GM12864 (cell line): ENCODE measurements around the gene IQCK.

Source experiments
- DNase-seq: peaks from one replicate; pipeline ENCODE4 v3.0.0-alpha.2; 2011; ENCODE audit warnings: low read depth
- H3K4me3 ChIP-seq: 2 replicates; pipeline ENCODE4 v1.5.1; 2011; ENCODE audit warnings: mild to moderate bottlenecking, low read depth, low read length, control low read depth
- CTCF ChIP-seq: IDR thresholded peaks from 2 replicates; pipeline ENCODE4 v1.5.1; 2011; ENCODE audit warnings: low read depth, mild to moderate bottlenecking, moderate library complexity, low read length, control low read depth, inconsistent platforms; ENCODE audit errors: missing control alignments

IQCK gene

GRCh38 chr16:19690196-19690595 lies 27.9 kb upstream of the IQCK start:
- DNase-seq, result no peak
- TF ChIP-seq CTCF, result no peak
- H3K4me3 ChIP-seq, result no peak overlapping the region

GRCh38 chr16:19691161-19691711 lies 26.8 kb upstream of the IQCK start:
- H3K4me3 ChIP-seq, result no peak overlapping the region
- TF ChIP-seq CTCF, result no peak
- no peak for DNase-seq

- no peak for DNase-seq
- no peak for TF ChIP-seq CTCF
- no peak overlapping the region for H3K4me3 ChIP-seq
Observed at GRCh38 chr16:19694989-19695388, 23.1 kb upstream of the IQCK start.

GRCh38 chr16:19696328-19696727 lies 21.7 kb upstream of the IQCK start:
- no peak for TF ChIP-seq CTCF
- H3K4me3 ChIP-seq, result no peak overlapping the region
- DNase-seq, result no peak

GRCh38 chr16:19696961-19697360 lies 21.1 kb upstream of the IQCK start:
- DNase-seq, result no peak
- H3K4me3 ChIP-seq, result no peak overlapping the region

GRCh38 chr16:19697756-19698318 lies 20.2 kb upstream of the IQCK start:
- no peak overlapping the region for H3K4me3 ChIP-seq
- DNase-seq, result no peak
- TF ChIP-seq CTCF, result no peak

More at GRCh38 chr16:19696961-19697360, 21.1 kb upstream of the IQCK start:
- TF ChIP-seq CTCF, result no peak
